NT2/D1 (cell line): ENCODE data around the gene ID2.

Source experiments
- SUZ12 ChIP-seq: IDR thresholded peaks from 2 replicates; pipeline ENCODE4 v1.6.1; 2011; ENCODE audit not compliant: insufficient read length, insufficient read depth; ENCODE audit errors: extremely low read depth
- YY1 ChIP-seq: IDR thresholded peaks from 2 replicates; pipeline ENCODE4 v1.6.1; 2011; ENCODE audit not compliant: insufficient read length, insufficient read depth
- ZNF274 ChIP-seq: IDR thresholded peaks from 2 replicates; pipeline ENCODE4 v1.6.1; 2011; ENCODE audit warnings: mild to moderate bottlenecking, low read depth, low read length

GRCh38 chr2:8725838-8726237 is 44.0 kb downstream of the ID2 start:
- TF ChIP-seq ZNF274 (no peak), YY1 (no peak), SUZ12 (no peak)
